Stimulated activated CD4-positive, alpha-beta T cell treated with anti-CD3 and anti-CD28 coated beads, Interleukin-12 subunit alpha, Interleukin-12 subunit beta, amount 100 ng/mL, for 4 hours (primary cell): Measurements from ENCODE around the gene EIF4EBP2.
A peak's percentile ranks its signal among the peaks of the same experiment; 100 is the strongest.

Experiments
- DNase-seq: peaks from one replicate; pipeline ENCODE4 v3.0.0-alpha.2; 2020

EIF4EBP2 gene

DNA sequence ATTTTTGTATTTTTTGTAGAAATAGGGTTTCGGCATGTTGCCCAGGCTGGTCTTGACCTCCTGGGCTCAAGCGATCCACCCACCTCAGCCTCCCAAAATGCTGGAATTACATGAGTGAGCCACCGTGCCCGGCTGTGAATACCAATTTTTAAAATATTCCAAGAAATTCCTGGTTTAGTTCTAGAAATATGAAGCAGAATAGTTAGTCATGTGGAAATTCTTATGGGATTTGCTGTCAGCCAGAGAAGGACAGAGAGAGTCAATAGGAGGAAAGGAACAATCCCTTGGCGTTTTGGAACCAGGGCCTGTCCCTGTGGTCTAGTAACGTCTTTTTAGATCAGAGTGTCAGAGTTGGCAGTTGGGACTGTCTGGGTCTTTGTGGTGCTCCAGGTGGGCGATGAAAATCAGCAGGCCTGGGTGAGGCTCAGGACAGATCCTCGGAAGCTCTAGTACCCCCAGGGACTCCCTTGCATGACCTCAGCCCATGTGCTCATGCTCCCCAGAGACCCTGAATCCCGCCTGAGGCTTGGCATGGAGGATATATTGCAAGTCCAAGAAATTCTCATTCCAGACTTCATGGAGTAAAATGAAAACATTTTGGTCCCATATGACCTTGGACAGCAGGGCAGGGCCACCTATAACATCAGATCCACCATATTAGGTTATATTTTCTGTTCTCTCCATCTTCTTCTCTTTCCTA, 29.8 kb downstream of the EIF4EBP2 start:
- no peak for DNase-seq

DNA sequence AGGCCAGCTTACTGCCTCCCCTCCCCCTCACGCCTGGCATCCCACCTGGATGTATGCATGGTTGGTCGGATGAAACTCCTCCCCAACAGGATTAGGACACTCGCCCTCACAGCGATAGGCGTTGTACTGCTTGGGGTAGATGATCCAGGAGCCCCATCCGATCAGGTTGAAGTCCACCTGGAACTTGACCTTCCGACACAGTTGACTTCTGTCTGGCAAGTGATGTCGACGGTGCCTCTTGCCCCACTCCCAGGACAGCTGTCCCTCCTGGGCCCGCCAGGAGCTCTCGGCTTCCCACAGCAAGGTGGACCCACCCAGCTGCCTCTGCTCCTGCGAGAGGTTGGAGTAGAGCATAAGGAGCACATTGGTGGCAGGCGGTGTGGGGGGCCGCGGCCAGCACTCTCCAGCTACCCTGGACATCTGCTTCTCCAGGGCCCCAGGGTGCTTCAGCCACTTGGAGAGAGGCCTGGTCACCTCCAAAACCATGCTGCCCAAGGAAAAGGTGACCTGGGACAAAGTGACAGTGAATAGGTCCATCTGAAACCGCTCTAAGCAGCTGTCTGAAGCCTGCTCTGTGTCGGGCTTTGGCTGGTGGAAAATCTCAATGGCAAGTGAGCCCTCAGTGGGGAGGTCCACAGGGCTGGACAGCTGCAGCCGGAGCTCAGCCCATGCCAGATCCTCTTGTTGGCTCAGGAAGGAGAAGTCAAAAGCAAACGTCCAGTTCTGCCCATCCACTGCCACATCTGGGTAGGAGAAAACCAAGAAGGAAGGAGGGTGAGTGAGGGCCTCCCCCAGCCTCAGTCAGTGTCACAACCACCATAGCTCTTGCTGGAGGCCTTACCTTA, 31.5 kb downstream of the EIF4EBP2 start:
- DNase-seq: no peak

DNA sequence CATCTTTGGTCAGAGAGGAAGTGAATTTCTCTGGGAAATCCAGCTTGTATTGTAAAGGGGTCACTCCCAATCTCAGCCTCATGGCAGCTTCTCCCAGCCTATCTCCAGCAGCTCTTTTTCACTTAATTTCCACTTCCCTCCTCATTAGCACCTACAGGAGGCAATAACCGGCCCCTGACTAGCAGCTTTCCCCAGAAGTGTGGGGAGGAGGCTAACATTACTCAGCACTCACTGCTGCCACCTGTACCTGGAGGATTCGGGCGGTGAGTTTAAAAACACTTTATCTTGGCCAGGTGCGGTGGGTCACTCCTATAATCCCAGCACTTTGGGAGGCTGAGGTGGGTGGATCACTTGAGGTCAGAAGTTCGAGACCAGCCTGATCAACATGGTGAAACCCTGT, 33.8 kb downstream of the EIF4EBP2 start:
- no peak for DNase-seq

DNA sequence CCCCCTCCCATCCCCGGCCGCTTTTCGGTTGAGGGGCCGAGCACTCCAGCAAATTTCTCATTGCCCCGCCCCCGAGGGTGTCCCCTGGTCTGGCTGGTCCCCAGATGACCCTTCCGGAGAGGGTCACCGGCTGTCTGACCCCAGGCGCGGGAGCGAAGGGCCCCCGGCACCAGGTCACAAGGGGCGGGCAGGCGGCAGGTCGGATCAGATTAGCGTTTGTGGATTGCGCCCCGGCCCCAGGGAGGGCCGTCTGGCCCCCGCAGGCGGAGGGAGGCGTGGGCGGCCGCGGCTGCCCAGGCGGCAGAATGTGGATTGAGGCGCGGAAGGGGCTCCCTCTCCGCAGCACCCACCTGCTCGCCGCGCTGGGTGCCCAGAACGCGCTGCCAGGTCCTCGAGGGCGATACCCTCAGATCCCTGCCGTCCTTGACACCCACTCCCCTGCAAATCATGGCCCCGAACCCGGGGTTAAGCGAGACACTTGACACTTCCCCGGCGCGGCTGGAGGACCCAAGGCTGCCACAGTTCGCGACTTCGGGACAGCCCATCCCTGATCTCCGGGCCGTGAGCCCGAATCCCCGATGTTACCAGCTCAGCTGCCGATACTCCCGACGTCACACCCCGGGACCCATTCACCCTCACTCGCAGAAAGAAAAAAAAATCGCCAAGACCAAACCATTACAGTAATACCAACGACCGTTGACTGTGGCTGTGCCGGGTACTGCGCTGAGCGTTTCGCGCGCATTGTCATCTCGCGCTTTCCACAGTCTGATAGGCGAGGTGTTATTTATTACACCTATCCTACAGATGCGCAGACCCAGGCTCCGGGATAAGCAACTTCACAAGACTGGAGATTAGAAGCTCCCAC, 36.6 kb downstream of the EIF4EBP2 start:
- DNase-seq: no peak

DNA sequence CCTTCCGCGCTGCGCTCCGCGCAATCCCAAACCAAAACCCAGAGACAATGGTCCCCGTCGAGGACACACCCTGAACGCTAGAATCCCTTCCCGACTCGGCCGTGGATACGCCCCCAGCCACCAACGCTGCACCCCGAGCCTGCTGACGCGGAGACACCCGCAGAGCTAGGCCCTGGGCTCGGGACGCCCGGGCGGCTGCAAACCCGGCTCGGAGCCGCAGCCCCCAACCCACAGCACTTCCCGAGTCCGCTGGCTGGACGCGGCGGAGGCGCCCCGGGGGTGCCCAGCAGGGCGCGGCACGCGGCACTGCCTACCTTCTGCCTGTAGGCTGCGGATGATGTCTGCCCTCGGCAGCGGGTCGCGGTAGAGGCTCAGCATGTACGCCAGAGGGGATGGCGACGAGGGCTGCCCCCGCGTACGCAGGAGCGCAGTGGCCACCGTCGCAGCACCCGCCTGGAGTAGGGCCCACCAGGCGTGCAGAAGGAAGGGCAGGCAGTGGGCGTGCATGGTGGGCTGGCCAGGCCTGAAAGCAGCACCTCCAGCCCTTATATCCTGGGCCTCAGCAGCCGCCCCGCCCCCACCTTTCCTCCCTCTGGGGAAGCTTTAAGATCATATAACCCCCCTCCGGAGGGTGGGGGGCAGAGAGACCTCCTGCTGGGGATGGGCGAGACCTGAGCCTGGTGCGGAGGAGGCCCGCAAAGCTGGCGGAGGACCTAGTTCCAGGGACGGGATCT, 37.4 kb downstream of the EIF4EBP2 start, which contains the start of gene NODAL:
Gene NODAL, minus strand, starts transcription at position 521 of the 734 bp plus-strand sequence. Its CDS starts 14 bp downstream, at position 507.
- DNase-seq: no peak

DNA sequence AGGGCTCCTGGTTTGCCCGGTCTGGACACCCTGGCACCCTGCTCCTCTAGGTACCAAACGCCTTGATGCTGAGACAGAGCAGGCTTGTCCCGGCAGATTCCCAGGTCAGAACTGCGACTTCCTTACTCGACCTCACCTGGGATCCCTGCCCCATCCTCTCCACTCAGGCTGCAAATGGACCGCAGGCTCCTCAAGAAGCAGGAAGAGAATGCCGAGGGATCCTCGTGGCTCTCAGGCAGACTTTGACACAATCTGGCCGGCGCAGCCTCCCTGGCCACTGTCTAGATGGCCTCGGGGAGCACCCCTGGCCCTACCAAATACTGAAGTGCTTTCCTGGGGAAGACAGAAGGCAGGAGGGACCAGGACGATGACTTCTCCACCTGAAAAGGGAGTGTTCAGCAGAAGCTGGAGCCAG, 38.0 kb downstream of the EIF4EBP2 start:
- no peak for DNase-seq

DNA sequence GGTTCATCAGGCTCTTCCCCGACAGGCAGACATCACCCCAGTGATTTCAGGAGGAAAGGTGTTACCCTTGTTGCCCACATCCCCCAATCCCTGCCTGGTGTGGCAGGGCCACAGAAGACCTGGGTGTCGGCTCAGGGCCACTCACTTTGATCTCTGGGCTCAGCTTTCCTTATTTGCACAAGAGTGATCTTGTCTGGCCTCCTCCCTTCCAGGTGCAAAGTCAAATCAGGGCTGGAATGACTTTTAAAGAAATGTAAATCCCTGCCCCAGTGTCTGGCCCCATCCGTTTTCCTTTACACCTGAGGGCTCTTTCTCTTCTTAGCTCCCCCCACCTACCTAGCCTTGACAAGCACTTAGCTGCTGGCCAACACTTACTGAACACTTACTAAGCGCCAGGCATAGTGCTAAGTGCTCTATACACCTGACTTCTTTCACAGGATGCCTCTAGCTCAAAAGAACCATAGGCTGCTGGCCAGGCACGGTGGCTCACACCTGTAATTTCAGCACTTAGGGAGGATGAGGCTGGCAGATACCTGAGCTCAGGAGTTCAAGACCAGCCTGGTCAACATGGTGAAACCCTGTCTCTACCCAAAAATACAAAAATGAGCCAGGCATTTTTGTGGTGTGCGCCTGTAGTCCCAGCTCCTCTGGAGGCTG, 38.5 kb downstream of the EIF4EBP2 start:
- no peak for DNase-seq

DNA sequence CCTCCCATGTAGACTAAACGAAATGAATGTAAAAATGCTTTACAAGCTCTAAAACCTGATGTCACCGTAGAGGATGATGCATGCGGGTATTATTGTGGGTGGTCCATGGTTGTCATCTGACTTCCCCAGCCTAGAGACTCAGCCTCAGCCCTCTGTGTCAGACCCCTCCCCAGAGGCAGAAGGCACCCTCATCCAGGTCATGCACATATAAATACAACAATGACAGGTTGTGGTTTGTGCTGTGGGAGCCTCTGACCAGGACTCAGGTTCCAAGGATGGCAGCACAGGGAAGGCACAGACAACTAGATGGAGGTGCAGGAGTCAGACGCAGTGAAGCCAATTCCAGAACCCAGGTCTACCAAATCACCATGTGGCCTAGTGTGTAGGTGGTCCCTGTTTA, 40.8 kb downstream of the EIF4EBP2 start:
- DNase-seq: no peak

DNA sequence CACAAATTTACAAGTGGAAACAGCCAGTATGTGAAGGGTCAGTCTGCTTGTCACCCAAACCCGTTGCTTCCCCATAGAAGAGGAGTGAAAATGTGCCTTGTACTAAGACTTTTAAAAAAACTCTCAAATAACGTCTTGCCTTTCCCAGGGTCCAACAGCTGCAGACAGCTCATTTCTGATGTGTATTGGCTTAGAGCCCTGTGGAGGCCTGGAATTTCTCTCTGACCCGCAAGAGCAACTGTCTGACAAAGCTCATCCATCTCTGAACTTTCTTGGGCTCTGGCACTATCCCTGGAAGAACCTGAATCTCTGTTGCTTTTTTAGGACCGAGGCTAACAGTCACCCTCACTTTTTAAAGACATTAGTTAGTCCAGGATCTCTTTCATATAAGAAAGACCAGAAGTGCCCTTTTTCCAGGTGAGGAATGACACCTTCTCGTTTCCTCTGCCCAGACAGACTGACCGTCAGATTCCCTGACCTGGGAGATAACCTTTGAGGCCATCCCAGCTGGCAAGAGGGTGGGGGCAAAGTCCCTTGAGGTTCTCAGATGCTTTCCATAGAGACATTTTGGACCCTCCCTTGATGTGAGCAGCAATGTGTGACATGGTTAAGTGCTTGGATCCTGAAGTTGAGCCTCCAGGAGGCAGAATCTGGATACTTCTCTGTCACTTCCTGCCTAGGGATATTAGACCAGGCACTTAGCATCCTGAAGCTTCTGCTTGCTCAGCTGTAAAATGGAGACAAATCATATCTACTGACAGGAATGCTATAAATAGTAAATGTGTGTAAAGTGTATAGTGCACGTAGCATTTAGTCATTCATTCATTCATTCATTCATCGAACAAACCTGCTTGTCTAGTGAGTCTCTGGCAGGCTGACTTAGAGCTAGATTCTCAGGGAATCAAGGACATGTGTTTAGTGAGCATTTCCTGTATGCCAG, 42.0 kb downstream of the EIF4EBP2 start:
- no peak for DNase-seq

DNA sequence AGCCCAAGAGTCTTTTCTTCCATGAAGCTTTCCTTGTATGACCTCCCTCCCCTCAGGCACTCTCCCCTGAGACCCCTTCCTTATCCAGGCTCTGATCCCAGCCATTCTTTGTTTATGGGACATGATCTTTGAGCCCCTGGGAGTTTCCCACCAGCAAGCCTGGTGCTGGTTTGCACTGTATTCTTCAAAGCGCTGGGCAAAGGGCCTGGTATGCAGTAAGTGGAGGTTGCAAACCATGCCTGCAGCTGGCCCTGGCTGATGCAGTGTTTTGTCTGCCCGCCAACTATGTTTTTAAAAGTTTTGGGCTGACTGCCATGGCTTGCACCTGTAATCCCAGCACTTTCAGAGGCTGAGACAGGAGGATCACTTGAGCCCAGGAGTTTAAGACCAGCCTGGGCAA, 44.3 kb downstream of the EIF4EBP2 start:
- DNase-seq: no peak

DNA sequence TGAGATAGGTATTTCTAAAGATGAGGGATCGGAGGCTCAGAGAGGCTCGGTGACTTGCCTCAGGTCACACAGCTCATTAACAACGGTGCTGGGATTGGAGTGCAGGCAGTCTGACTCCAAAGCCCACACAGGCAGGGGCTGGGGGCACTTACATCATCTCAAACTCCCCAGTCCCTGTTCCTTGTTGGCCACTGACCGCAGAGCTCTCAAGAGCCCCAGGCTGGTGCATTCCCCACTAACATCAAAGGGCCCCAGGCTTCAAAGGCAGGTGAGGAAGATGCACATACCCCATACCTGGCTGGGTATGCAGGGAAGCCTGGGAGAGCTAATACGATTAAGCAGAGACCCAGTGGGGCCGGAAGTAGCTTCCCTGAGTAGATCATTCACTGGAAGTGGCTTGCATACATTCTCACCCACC, 51.3 kb downstream of the EIF4EBP2 start:
- DNase-seq: no peak

DNA sequence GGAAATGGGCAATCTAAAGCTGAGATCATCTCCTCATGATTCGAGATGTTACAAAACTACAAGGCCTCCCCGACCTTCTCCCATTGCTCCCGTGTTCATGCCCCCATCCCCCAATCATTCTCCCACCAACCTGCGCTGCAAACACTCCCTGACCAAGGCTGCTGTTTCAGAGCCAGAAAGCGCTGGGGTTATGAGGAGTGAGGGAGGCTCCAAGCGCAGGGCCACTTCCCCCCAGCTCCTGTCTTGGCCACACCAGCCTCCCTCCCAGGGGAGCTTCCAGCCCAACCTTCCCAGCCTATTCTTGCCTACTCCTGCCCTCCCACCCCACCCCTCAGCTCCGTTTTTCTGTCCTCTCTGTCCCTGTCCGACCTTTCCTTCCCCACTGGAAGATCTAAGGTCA, 52.2 kb downstream of the EIF4EBP2 start:
- no peak for DNase-seq

DNA sequence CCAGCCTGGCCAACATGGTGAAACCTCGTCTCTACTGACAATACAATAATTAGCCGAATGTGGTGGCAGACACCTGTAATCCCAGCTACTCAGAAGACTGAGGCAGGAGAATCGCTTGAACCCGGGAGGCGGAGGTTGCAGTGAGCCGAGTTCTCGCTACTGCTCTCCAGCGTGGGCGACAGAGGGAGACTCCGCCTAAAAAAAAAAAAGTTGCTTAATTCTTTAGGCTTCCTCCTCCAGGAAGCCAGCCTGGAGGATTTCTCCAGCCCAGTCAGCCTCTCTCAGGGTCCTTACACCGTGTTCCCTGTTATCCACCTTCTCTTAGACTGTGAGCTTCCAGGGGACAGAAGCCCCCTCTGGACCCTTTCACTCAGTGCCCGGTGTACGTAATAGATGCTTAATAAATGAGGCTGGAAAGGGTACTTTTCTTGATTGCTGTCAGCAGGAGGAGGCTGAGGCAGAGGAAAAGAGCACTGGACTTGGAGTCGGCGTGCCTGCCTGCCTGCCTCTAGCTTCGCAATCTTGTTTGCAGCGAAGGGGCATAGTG, 53.9 kb downstream of the EIF4EBP2 start:
- DNase-seq: no peak

DNA sequence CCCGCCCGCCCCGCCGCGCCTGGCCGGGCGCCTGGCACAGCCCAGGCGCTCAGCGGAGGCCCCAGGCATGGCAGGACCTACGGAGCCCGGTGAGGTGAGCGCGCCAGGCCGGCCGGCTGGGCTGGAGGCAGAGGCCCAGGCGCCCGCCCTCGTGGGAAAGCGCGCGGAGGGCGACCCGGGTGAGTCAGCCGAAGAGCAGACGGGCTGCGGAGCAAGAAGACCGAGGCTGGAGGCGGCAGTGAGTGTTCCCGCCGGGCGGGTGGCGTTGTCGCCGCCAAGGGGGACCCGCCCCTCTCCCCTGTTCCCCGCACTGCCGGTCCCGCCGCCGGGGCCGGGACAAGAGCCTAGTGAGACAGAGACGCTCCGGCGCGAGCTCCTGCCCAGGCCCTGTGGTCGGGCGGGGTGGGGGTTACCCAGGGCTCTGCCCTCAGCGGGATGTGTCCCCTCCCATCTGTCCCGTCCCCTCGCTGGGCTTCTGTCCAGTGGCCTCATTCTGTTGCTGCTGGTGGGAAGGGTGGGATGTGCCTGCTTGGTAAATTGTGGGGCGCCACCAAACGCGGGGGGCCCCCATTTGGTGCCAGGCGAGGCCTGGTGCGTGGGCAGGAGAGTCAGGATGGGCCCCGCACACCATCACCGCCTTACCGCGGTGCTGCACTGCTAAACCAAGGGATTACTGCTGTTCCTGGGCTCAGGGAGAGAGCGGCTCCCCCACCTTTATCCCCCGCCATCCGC, 54.5 kb downstream of the EIF4EBP2 start:
- peak; percentile 59 for DNase-seq

DNA sequence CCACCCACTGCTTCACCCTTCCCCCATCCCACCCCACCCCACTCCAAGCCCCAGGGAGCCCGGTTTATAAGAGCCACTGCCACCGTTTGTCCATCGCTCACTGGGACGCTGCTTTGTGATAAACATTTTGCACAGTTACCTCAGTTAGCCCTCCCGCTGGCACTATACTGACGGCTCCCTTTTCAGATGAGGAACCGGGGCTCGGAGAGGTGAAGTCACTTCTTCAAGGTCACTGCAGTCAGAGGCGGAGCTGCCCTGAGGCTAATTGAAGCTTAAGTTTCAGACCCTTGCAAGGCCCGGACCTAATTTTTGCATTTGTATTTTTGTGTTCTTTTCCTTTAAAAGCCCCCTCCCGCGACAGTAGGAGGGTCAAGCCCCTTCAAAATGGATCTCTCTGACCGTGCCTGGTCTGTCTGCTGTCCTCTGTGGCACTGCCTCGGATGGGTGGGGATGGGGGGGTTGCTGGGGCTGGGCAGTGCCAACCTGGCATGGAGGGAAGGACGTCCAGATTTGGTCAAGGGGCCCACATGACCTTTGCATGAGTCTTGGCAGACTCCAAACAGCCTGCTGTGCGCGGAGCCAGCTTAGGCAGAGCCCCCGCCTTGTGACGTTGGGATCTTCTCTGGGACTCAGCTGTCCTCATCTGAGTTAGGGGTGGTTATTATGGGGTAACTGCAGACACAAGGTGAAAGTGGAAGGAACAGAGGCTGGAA, 55.3 kb downstream of the EIF4EBP2 start:
- DNase-seq: no peak

DNA sequence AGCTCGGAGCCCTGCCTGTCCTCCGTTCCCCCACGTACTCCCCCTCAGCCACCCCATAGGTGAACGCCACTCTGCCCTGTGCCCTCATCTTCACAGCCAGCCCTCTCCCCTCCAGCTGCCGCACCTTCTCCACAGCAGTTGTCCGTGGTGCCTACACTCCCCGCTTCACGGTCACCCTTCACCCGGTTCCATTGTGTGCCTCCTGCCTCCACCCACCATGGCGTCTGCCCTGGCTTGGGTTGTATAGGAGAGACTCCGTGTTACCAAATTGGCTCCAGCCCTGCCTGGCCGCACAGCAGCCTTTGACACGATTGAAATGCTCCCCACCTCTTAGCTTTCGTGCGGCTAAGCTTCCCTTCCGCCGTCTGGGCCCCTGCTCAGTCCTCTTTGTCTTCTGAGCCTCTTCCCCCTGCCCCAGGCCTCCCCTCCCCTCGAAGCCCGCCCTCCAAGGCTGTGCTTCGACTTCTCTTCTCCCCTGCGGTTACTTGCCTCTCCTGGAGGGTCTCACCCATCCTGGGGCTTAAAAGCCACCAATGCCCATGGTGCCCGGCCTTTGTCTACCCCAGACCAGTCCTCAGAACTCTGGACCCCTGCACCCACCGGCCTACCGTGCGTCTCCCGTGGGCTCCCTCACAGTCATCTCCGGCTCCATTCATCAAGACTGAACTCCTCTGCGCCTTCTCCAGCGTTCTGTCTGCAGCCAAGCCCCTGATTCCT, 56.0 kb downstream of the EIF4EBP2 start:
- no peak for DNase-seq

DNA sequence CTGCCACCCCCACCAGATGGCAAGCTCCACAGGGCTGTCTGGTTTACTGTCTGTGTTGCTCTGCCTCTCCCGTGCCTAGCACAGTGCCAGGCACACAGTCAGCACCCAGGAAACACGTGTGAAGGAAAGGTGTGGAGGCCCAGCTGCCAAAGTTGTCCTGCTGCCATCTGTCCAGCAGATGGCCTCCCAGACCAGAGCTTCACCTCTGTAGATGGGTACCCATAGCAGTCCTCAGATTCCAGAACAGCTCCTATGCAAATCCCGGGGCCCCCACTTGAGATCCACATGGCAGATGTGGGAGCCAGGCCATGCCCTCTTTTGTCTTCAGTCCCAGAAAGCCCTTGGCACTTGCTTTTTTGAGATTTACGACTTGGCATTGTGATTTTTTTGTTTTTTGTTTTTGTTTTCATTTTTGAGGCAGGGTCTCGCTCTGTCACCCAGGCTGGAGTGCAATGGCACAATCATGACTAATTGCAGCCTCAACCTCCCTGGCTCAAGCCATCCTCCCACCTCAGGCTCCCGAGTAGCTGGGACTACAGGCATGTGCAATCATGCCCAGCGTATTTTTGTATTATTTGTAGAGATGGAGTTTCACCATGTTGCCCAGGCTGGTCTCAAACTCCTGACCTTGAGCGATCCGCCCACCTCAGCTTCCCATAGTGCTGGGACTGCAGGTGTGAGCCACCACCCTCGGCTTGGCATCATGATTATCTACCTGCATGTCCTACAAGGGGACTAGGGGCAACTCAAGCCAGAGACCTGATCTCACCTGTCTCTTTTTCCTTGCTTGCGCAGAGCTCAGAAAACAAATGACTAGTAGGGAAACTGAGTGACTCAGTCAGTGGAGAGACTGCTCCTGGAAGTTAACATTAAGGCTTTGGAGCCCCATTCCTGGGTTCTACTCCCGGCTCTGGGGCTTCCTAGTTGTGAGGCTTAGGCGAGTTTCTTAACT, 57.7 kb downstream of the EIF4EBP2 start:
- no peak for DNase-seq
